ENCODE data around the gene ACLY.
"Not testable (repeated sequence)": the region's sequence is repeated elsewhere in the genome, so short reads cannot be mapped to it uniquely, and the experiment has no call there.

ACLY gene

DNA sequence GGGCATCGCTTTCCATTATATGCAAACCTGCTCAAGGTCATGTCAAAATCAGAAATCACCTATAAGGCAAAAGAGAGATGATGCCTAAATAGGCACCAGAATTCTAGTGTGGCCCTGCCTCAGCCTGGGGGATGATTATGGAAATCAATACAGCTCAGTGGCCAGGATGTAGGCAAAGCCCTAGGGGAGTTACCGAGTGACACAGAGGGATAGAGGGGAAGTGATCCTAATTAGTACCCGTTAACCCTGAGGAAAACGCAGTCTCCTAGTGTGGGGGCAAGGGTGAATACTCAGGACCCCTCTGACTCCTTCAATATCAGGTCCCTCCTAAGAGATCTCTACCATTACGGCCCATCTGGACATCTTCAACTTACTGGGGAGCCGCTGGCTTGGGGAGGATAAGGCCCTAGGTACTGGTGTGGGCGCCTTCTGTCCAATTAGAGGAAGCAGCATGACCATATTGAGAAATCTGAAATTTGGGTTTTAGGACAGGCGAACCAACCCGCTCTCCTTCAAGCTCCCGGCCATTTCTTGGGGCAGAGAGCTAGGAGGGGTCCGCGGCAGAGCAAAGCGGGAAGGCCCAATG lies 83.4 kb downstream of the ACLY start:
- no peak for DNase-seq
- Histone ChIP-seq H2BK15ac (replicated peaks; ENCODE audit: low read depth) (no peak overlapping the region), H3K4me3 (ENCODE audit: low read length) (peak overlapping the region; percentile 87), H3K4me1 (ENCODE audit: control insufficient read depth, low read depth, low read length) (peaks cover 2% of the 10 kb centered on the region), H3K79me2 (ENCODE audit: control insufficient read depth, insufficient read depth, low read length) (no peaks in the 10 kb centered on the region), H2BK120ac (ENCODE audit: low read depth, low read length) (no peak overlapping the region), H3K36me3 (ENCODE audit: control insufficient read depth, insufficient read depth, low read length) (peaks cover 2% of the 10 kb centered on the region), H3K27me3 (ENCODE audit: insufficient read depth, low read length, poor library complexity) (no peaks in the 10 kb centered on the region), H3K23ac (ENCODE audit: low read length) (no peak overlapping the region), H2BK5ac (ENCODE audit: low read length) (no peak overlapping the region), H3K56ac (ENCODE audit: low read length) (peak overlapping the region; percentile 97), H2AK5ac (ENCODE audit: low read length) (no peak overlapping the region), H3K27ac (ENCODE audit: low read depth, low read length) (no peak overlapping the region), H3K4ac (ENCODE audit: low read depth, low read length) (peak overlapping the region; percentile 63), H3K9ac (ENCODE audit: low read length) (peak overlapping the region; percentile 92), H4K5ac (ENCODE audit: low read length) (no peak overlapping the region), H4K8ac (ENCODE audit: low read depth, low read length) (no peak overlapping the region), H3K18ac (ENCODE audit: low read length) (peak overlapping the region; percentile 53), H3K79me1 (ENCODE audit: low read length) (peaks cover 1% of the 10 kb centered on the region), H3K4me2 (ENCODE audit: low read length) (peak overlapping the region; percentile 52)
- WGBS (ENCODE audit: extremely low coverage, insufficient coverage, low lambda C conversion rate), result no CpG with 5 or more reads among the region's 13 CpGs

DNA sequence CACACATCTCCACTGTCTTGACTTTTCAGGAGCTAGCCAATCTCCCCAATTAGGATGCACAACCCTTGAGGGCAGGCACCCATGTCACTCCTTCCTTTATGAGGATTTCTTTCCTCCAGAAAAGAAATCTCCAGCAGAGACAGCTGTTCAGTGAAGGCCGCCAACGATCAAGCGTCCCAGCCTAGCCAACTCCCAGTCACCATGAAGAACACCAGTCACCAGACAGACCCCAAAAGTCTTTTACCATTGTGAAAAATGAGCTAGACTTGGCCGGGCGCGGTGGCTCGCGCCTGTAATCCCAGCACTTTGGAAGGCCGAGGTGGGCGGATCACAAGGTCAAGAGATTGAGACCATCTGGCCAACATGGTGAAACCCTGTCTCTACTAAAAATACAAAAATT lies 88.8 kb downstream of the ACLY start:
- H3K56ac ChIP-seq (ENCODE audit: low read length); H3K18ac ChIP-seq (ENCODE audit: low read length); H2BK5ac ChIP-seq (ENCODE audit: low read length); H2BK15ac ChIP-seq (replicated peaks; ENCODE audit: low read depth); H4K5ac ChIP-seq (ENCODE audit: low read length); H3K36me3 ChIP-seq (ENCODE audit: control insufficient read depth, insufficient read depth, low read length); H3K79me1 ChIP-seq (ENCODE audit: low read length); H3K4me1 ChIP-seq (ENCODE audit: control insufficient read depth, low read depth, low read length); H2AK5ac ChIP-seq (ENCODE audit: low read length); H3K4ac ChIP-seq (ENCODE audit: low read depth, low read length); H3K27ac ChIP-seq (ENCODE audit: low read depth, low read length); H3K4me2 ChIP-seq (ENCODE audit: low read length); H3K9ac ChIP-seq (ENCODE audit: low read length); H3K27me3 ChIP-seq (ENCODE audit: insufficient read depth, low read length, poor library complexity); H3K23ac ChIP-seq (ENCODE audit: low read length); H4K8ac ChIP-seq (ENCODE audit: low read depth, low read length); H3K4me3 ChIP-seq (ENCODE audit: low read length); H3K79me2 ChIP-seq (ENCODE audit: control insufficient read depth, insufficient read depth, low read length); H2BK120ac ChIP-seq (ENCODE audit: low read depth, low read length); DNase-seq: not testable (repeated sequence)
- WGBS (ENCODE audit: extremely low coverage, insufficient coverage, low lambda C conversion rate), result no CpG with 5 or more reads among the region's 10 CpGs

DNA sequence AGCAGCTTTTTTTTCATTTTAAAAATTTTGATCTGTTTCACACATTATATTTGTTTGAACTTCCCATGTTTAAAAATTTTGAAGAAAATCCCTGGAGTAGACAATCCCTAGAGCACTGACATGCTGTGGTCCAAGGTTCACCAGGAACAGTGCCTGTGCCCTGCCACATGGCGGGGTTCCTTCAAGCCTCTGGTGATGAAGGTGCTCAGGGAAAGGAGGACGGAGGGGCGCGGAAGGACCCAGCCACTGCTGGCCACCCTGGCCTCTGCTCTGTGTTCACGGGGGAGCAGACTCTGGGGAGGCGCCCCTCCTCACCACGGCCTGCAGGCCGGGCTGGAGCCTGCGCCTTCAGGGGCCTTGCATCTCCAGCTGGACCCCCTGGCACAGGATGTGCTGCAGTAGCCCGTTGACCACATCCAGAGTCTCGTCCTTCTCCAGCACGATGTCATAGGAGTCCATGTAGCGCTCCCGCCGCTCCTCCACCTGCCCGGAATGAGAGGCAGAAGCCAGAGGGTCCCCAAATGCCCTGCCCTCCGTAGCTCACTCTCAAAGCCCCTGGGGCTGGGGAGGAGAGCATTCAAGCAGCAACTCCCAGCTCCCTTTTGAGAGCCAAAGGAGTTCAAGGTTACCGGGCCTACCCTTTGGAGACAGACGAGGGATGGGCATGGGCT lies 93.4 kb downstream of the ACLY start:
- no peak overlapping the region for H3K18ac ChIP-seq (ENCODE audit: low read length)
- H3K4ac ChIP-seq (ENCODE audit: low read depth, low read length), result no peak overlapping the region
- no peak overlapping the region for H2BK120ac ChIP-seq (ENCODE audit: low read depth, low read length)
- no peak overlapping the region for H2AK5ac ChIP-seq (ENCODE audit: low read length)
- no peak overlapping the region for H3K4me2 ChIP-seq (ENCODE audit: low read length)
- H4K8ac ChIP-seq (ENCODE audit: low read depth, low read length), result no peak overlapping the region
- no peak overlapping the region for H4K5ac ChIP-seq (ENCODE audit: low read length)
- H3K36me3 ChIP-seq (ENCODE audit: control insufficient read depth, insufficient read depth, low read length), result peaks cover 8% of the 10 kb centered on the region
- H3K9ac ChIP-seq (ENCODE audit: low read length), result no peak overlapping the region
- H2BK5ac ChIP-seq (ENCODE audit: low read length), result no peak overlapping the region
- H3K27ac ChIP-seq (ENCODE audit: low read depth, low read length), result no peak overlapping the region
- H3K23ac ChIP-seq (ENCODE audit: low read length), result no peak overlapping the region
- DNase-seq, result no peak
- no peaks in the 10 kb centered on the region for H3K4me1 ChIP-seq (ENCODE audit: control insufficient read depth, low read depth, low read length)
- H3K27me3 ChIP-seq (ENCODE audit: insufficient read depth, low read length, poor library complexity), result no peaks in the 10 kb centered on the region
- no peak overlapping the region for H2BK15ac ChIP-seq (replicated peaks; ENCODE audit: low read depth)
- H3K79me1 ChIP-seq (ENCODE audit: low read length), result no peaks in the 10 kb centered on the region
- H3K79me2 ChIP-seq (ENCODE audit: control insufficient read depth, insufficient read depth, low read length), result no peaks in the 10 kb centered on the region
- H3K4me3 ChIP-seq (ENCODE audit: low read length), result no peak overlapping the region
- H3K56ac ChIP-seq (ENCODE audit: low read length), result no peak overlapping the region
- WGBS (ENCODE audit: extremely low coverage, insufficient coverage, low lambda C conversion rate), result no CpG with 5 or more reads among the region's 19 CpGs

- no peak overlapping the region for H3K4me2 ChIP-seq (ENCODE audit: low read length)
- H3K79me2 ChIP-seq (ENCODE audit: control insufficient read depth, insufficient read depth, low read length), result no peaks in the 10 kb centered on the region
- no peak overlapping the region for H4K5ac ChIP-seq (ENCODE audit: low read length)
- no peak overlapping the region for H3K9ac ChIP-seq (ENCODE audit: low read length)
- no peak overlapping the region for H3K4ac ChIP-seq (ENCODE audit: low read depth, low read length)
- peaks cover 4% of the 10 kb centered on the region for H3K36me3 ChIP-seq (ENCODE audit: control insufficient read depth, insufficient read depth, low read length)
- no peaks in the 10 kb centered on the region for H3K79me1 ChIP-seq (ENCODE audit: low read length)
- no peak overlapping the region for H4K8ac ChIP-seq (ENCODE audit: low read depth, low read length)
- H3K23ac ChIP-seq (ENCODE audit: low read length), result no peak overlapping the region
- H3K56ac ChIP-seq (ENCODE audit: low read length), result no peak overlapping the region
- no peak overlapping the region for H3K18ac ChIP-seq (ENCODE audit: low read length)
- no CpG with 5 or more reads among the region's 7 CpGs for WGBS (ENCODE audit: extremely low coverage, insufficient coverage, low lambda C conversion rate)
- no peak for DNase-seq
- H3K4me3 ChIP-seq (ENCODE audit: low read length), result no peak overlapping the region
- no peak overlapping the region for H2AK5ac ChIP-seq (ENCODE audit: low read length)
- no peaks in the 10 kb centered on the region for H3K4me1 ChIP-seq (ENCODE audit: control insufficient read depth, low read depth, low read length)
- no peak overlapping the region for H3K27ac ChIP-seq (ENCODE audit: low read depth, low read length)
- no peak overlapping the region for H2BK5ac ChIP-seq (ENCODE audit: low read length)
- H2BK120ac ChIP-seq (ENCODE audit: low read depth, low read length), result no peak overlapping the region
- H3K27me3 ChIP-seq (ENCODE audit: insufficient read depth, low read length, poor library complexity), result no peaks in the 10 kb centered on the region
- no peak overlapping the region for H2BK15ac ChIP-seq (replicated peaks; ENCODE audit: low read depth)
Observed at GRCh38 chr17:41824086-41824485, 94.7 kb downstream of the ACLY start.

DNA sequence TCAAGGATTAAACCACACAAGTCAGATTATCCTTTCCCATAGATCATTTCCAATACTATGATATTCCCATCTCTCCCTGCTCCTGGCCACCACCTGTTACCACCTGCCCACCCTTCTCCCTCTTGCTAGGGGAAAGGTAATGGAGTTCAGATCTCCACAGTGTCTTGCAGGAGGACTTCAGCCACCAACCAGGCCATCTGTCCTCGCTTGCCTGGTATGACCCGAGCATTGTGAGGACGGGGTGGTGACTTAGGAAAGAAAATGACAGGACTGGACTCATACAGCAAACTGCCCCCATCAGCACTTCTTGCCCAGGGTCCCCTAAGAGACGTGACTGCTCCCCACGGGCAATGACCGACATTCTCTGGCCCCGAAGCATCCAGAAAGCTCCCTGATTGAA lies 95.2 kb downstream of the ACLY start:
- H2BK15ac ChIP-seq (replicated peaks; ENCODE audit: low read depth), result no peak overlapping the region
- WGBS (ENCODE audit: extremely low coverage, insufficient coverage, low lambda C conversion rate), result no CpG with 5 or more reads among the region's 7 CpGs
- no peaks in the 10 kb centered on the region for H3K27me3 ChIP-seq (ENCODE audit: insufficient read depth, low read length, poor library complexity)
- no peak overlapping the region for H4K8ac ChIP-seq (ENCODE audit: low read depth, low read length)
- no peak overlapping the region for H3K4me3 ChIP-seq (ENCODE audit: low read length)
- no peak overlapping the region for H2BK5ac ChIP-seq (ENCODE audit: low read length)
- no peak overlapping the region for H3K4me2 ChIP-seq (ENCODE audit: low read length)
- no peaks in the 10 kb centered on the region for H3K79me1 ChIP-seq (ENCODE audit: low read length)
- no peak overlapping the region for H4K5ac ChIP-seq (ENCODE audit: low read length)
- no peaks in the 10 kb centered on the region for H3K4me1 ChIP-seq (ENCODE audit: control insufficient read depth, low read depth, low read length)
- no peak overlapping the region for H3K56ac ChIP-seq (ENCODE audit: low read length)
- H3K4ac ChIP-seq (ENCODE audit: low read depth, low read length), result no peak overlapping the region
- no peak overlapping the region for H3K18ac ChIP-seq (ENCODE audit: low read length)
- no peak for DNase-seq
- H2AK5ac ChIP-seq (ENCODE audit: low read length), result no peak overlapping the region
- no peak overlapping the region for H3K27ac ChIP-seq (ENCODE audit: low read depth, low read length)
- H3K9ac ChIP-seq (ENCODE audit: low read length), result no peak overlapping the region
- no peak overlapping the region for H3K23ac ChIP-seq (ENCODE audit: low read length)
- H3K79me2 ChIP-seq (ENCODE audit: control insufficient read depth, insufficient read depth, low read length), result no peaks in the 10 kb centered on the region
- no peak overlapping the region for H2BK120ac ChIP-seq (ENCODE audit: low read depth, low read length)
- H3K36me3 ChIP-seq (ENCODE audit: control insufficient read depth, insufficient read depth, low read length), result peaks cover 3% of the 10 kb centered on the region

GRCh38 chr17:41823141-41823524 lies 95.6 kb downstream of the ACLY start:
- Histone ChIP-seq H2BK120ac (ENCODE audit: low read depth, low read length) (no peak overlapping the region), H3K18ac (ENCODE audit: low read length) (no peak overlapping the region), H3K27me3 (ENCODE audit: insufficient read depth, low read length, poor library complexity) (no peaks in the 10 kb centered on the region), H3K56ac (ENCODE audit: low read length) (no peak overlapping the region), H3K79me2 (ENCODE audit: control insufficient read depth, insufficient read depth, low read length) (no peaks in the 10 kb centered on the region), H3K9ac (ENCODE audit: low read length) (no peak overlapping the region), H3K36me3 (ENCODE audit: control insufficient read depth, insufficient read depth, low read length) (peaks cover 4% of the 10 kb centered on the region), H2BK5ac (ENCODE audit: low read length) (no peak overlapping the region), H2BK15ac (replicated peaks; ENCODE audit: low read depth) (no peak overlapping the region), H2AK5ac (ENCODE audit: low read length) (no peak overlapping the region), H3K4me1 (ENCODE audit: control insufficient read depth, low read depth, low read length) (no peaks in the 10 kb centered on the region), H3K4me2 (ENCODE audit: low read length) (no peak overlapping the region), H4K8ac (ENCODE audit: low read depth, low read length) (no peak overlapping the region), H3K79me1 (ENCODE audit: low read length) (no peaks in the 10 kb centered on the region), H3K4ac (ENCODE audit: low read depth, low read length) (no peak overlapping the region), H3K4me3 (ENCODE audit: low read length) (no peak overlapping the region), H4K5ac (ENCODE audit: low read length) (no peak overlapping the region), H3K23ac (ENCODE audit: low read length) (no peak overlapping the region), H3K27ac (ENCODE audit: low read depth, low read length) (no peak overlapping the region)
- WGBS (ENCODE audit: extremely low coverage, insufficient coverage, low lambda C conversion rate), result no CpG with 5 or more reads among the region's 1 CpG
- DNase-seq, result no peak
